ENCODE measurements around the gene KIF25.
A peak's percentile ranks its signal among the peaks of the same experiment; 100 is the strongest.

The KIF25 gene

GRCh38 chr6:168027521-168027920, 30.1 kb downstream of the KIF25 start:
- no peak overlapping the region for H3K9ac ChIP-seq (ENCODE audit: low read length)
- H3K4me3 ChIP-seq (ENCODE audit: low read length): no peak overlapping the region
- H3K9me3 ChIP-seq (ENCODE audit: control insufficient read depth, low read length): no peaks in the 10 kb centered on the region
- no peaks in the 10 kb centered on the region for H3K27me3 ChIP-seq (ENCODE audit: control insufficient read depth, insufficient read depth, low read length)
- H3K36me3 ChIP-seq (ENCODE audit: control insufficient read depth, insufficient read depth, low read length): no peaks in the 10 kb centered on the region
- H3K4me1 ChIP-seq (ENCODE audit: control insufficient read depth, insufficient read depth, low read length): no peaks in the 10 kb centered on the region

- no peaks in the 10 kb centered on the region for H3K27me3 ChIP-seq (ENCODE audit: control insufficient read depth, insufficient read depth, low read length)
- no peaks in the 10 kb centered on the region for H3K4me1 ChIP-seq (ENCODE audit: control insufficient read depth, insufficient read depth, low read length)
These were observed 30.7 kb downstream of the KIF25 start for GRCh38 chr6:168028181-168028580.

GRCh38 chr6:168029459-168030217, 32.2 kb downstream of the KIF25 start:
- Histone ChIP-seq H3K4me3 (ENCODE audit: low read length) (no peak overlapping the region), H3K4me1 (ENCODE audit: control insufficient read depth, insufficient read depth, low read length) (no peaks in the 10 kb centered on the region)

More at GRCh38 chr6:168028181-168028580, 30.7 kb downstream of the KIF25 start:
- Histone ChIP-seq H3K9ac (ENCODE audit: low read length) (no peak overlapping the region), H3K9me3 (ENCODE audit: control insufficient read depth, low read length) (no peaks in the 10 kb centered on the region), H3K36me3 (ENCODE audit: control insufficient read depth, insufficient read depth, low read length) (no peaks in the 10 kb centered on the region), H3K4me3 (ENCODE audit: low read length) (no peak overlapping the region)

GRCh38 chr6:168030218-168030746, 32.8 kb downstream of the KIF25 start:
- no peaks in the 10 kb centered on the region for H3K36me3 ChIP-seq (ENCODE audit: control insufficient read depth, insufficient read depth, low read length)
- H3K27me3 ChIP-seq (ENCODE audit: control insufficient read depth, insufficient read depth, low read length): peaks cover 4% of the 10 kb centered on the region
- H3K4me3 ChIP-seq (ENCODE audit: low read length): no peak overlapping the region
- H3K9me3 ChIP-seq (ENCODE audit: control insufficient read depth, low read length): no peaks in the 10 kb centered on the region
- no peaks in the 10 kb centered on the region for H3K4me1 ChIP-seq (ENCODE audit: control insufficient read depth, insufficient read depth, low read length)
- H3K9ac ChIP-seq (ENCODE audit: low read length): no peak overlapping the region

More at GRCh38 chr6:168029459-168030217, 32.2 kb downstream of the KIF25 start:
- Histone ChIP-seq H3K9me3 (ENCODE audit: control insufficient read depth, low read length) (no peaks in the 10 kb centered on the region), H3K36me3 (ENCODE audit: control insufficient read depth, insufficient read depth, low read length) (no peaks in the 10 kb centered on the region), H3K9ac (ENCODE audit: low read length) (no peak overlapping the region), H3K27me3 (ENCODE audit: control insufficient read depth, insufficient read depth, low read length) (no peaks in the 10 kb centered on the region)

GRCh38 chr6:168030908-168031307, 33.4 kb downstream of the KIF25 start:
- Histone ChIP-seq H3K4me1 (ENCODE audit: control insufficient read depth, insufficient read depth, low read length) (peaks cover 3% of the 10 kb centered on the region), H3K9me3 (ENCODE audit: control insufficient read depth, low read length) (no peaks in the 10 kb centered on the region), H3K4me3 (ENCODE audit: low read length) (no peak overlapping the region), H3K27me3 (ENCODE audit: control insufficient read depth, insufficient read depth, low read length) (peaks cover 9% of the 10 kb centered on the region), H3K9ac (ENCODE audit: low read length) (no peak overlapping the region), H3K36me3 (ENCODE audit: control insufficient read depth, insufficient read depth, low read length) (no peaks in the 10 kb centered on the region)

GRCh38 chr6:168031411-168031971, 34.0 kb downstream of the KIF25 start:
- Histone ChIP-seq H3K4me3 (ENCODE audit: low read length) (no peak overlapping the region), H3K36me3 (ENCODE audit: control insufficient read depth, insufficient read depth, low read length) (no peaks in the 10 kb centered on the region), H3K27me3 (ENCODE audit: control insufficient read depth, insufficient read depth, low read length) (peaks cover 12% of the 10 kb centered on the region), H3K9me3 (ENCODE audit: control insufficient read depth, low read length) (no peaks in the 10 kb centered on the region), H3K4me1 (ENCODE audit: control insufficient read depth, insufficient read depth, low read length) (peaks cover 9% of the 10 kb centered on the region), H3K9ac (ENCODE audit: low read length) (no peak overlapping the region)

- no peaks in the 10 kb centered on the region for H3K9me3 ChIP-seq (ENCODE audit: control insufficient read depth, low read length)
- H3K4me1 ChIP-seq (ENCODE audit: control insufficient read depth, insufficient read depth, low read length): peaks cover 9% of the 10 kb centered on the region
- H3K27me3 ChIP-seq (ENCODE audit: control insufficient read depth, insufficient read depth, low read length): peaks cover 12% of the 10 kb centered on the region
- no peak overlapping the region for H3K4me3 ChIP-seq (ENCODE audit: low read length)
- H3K36me3 ChIP-seq (ENCODE audit: control insufficient read depth, insufficient read depth, low read length): no peaks in the 10 kb centered on the region
- no peak overlapping the region for H3K9ac ChIP-seq (ENCODE audit: low read length)
These were observed 34.7 kb downstream of the KIF25 start for GRCh38 chr6:168032005-168032760.

GRCh38 chr6:168033791-168034190, 36.3 kb downstream of the KIF25 start:
- Histone ChIP-seq H3K9me3 (ENCODE audit: control insufficient read depth, low read length) (no peaks in the 10 kb centered on the region), H3K4me1 (ENCODE audit: control insufficient read depth, insufficient read depth, low read length) (peaks cover 9% of the 10 kb centered on the region), H3K27me3 (ENCODE audit: control insufficient read depth, insufficient read depth, low read length) (peaks cover 12% of the 10 kb centered on the region), H3K9ac (ENCODE audit: low read length) (no peak overlapping the region), H3K4me3 (ENCODE audit: low read length) (no peak overlapping the region), H3K36me3 (ENCODE audit: control insufficient read depth, insufficient read depth, low read length) (no peaks in the 10 kb centered on the region)

- no peak overlapping the region for H3K4me3 ChIP-seq (ENCODE audit: low read length)
- H3K36me3 ChIP-seq (ENCODE audit: control insufficient read depth, insufficient read depth, low read length): no peaks in the 10 kb centered on the region
- H3K9ac ChIP-seq (ENCODE audit: low read length): no peak overlapping the region
- no peaks in the 10 kb centered on the region for H3K9me3 ChIP-seq (ENCODE audit: control insufficient read depth, low read length)
- peaks cover 12% of the 10 kb centered on the region for H3K27me3 ChIP-seq (ENCODE audit: control insufficient read depth, insufficient read depth, low read length)
- H3K4me1 ChIP-seq (ENCODE audit: control insufficient read depth, insufficient read depth, low read length): peaks cover 9% of the 10 kb centered on the region
These were observed 37.1 kb downstream of the KIF25 start for GRCh38 chr6:168034537-168034936.

GRCh38 chr6:168035098-168035660, 37.7 kb downstream of the KIF25 start:
- Histone ChIP-seq H3K27me3 (ENCODE audit: control insufficient read depth, insufficient read depth, low read length) (peaks cover 12% of the 10 kb centered on the region), H3K4me1 (ENCODE audit: control insufficient read depth, insufficient read depth, low read length) (peaks cover 9% of the 10 kb centered on the region), H3K9me3 (ENCODE audit: control insufficient read depth, low read length) (peaks cover 3% of the 10 kb centered on the region), H3K9ac (ENCODE audit: low read length) (peak overlapping the region; percentile 13), H3K36me3 (ENCODE audit: control insufficient read depth, insufficient read depth, low read length) (no peaks in the 10 kb centered on the region), H3K4me3 (ENCODE audit: low read length) (no peak overlapping the region)

- peak overlapping the region; percentile 13 for H3K9ac ChIP-seq (ENCODE audit: low read length)
- H3K9me3 ChIP-seq (ENCODE audit: control insufficient read depth, low read length): peaks cover 3% of the 10 kb centered on the region
- H3K27me3 ChIP-seq (ENCODE audit: control insufficient read depth, insufficient read depth, low read length): peaks cover 12% of the 10 kb centered on the region
- peaks cover 9% of the 10 kb centered on the region for H3K4me1 ChIP-seq (ENCODE audit: control insufficient read depth, insufficient read depth, low read length)
- H3K4me3 ChIP-seq (ENCODE audit: low read length): no peak overlapping the region
- H3K36me3 ChIP-seq (ENCODE audit: control insufficient read depth, insufficient read depth, low read length): no peaks in the 10 kb centered on the region
These were observed 38.4 kb downstream of the KIF25 start for GRCh38 chr6:168035661-168036545.
